ENCODE measurements around the gene SLCO3A1.

Gene SLCO3A1

DNA sequence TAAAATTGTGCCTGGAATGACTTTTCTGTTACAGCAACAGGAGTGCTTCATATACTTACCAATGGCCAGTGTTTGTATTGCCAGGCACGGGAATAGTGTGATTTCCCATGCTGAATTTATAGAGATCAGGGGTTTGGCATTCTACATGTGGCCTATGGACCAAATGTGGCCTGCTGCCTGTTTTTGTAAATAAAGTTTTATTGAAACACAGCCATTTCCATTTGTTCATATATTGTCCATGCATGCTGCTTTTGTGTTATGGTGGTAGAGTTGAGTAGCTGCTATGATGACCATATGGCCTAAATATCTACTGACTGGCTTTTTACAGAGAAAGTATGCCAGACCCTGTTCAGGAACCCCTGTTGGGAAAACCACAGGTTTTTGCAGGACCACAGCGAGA is 55.6 kb downstream of the SLCO3A1 start:
- no peak for DNase-seq (ENCODE audit: low read depth in 2 of 3, low spot score in 2 of 3)

DNA sequence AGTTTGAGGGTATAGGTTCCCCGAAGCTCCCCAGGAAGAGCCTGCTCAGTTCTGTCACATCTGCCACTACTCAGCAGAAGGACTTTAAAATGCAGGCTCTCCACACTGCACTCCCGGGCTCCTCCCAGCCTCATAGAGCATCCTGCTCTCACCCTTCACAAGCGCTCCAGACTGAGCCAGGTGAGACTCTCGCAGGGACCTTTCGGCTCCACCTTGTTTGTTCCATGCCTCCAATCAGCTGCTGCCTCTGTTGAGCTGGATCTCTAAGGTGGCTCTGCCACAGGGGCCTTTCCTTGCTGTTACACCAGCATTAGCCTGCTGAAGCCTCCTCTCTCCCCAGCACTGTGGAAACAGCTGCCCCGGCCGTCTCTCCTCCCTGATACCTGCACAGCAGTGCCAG is 56.1 kb downstream of the SLCO3A1 start:
- no peak for DNase-seq (ENCODE audit: low read depth in 2 of 3, low spot score in 2 of 3)

DNA sequence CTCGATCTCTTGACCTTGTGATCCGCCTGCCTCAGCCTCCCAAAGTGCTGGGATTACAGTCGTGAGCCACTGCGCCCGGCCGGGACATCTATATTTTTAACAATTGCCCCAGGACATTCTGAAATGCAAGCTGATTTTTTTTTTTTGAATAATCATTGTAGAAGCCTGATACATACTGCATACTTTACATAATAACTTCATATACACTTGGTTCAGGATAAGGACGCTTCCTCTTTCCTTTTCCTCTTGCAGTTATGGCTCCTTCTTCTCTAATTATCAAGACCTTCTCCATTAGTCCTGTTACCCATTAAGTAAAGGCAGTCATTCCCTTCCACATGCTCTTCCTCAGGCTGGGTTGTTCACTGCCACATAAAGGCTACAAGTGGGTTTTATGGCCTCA is 58.3 kb downstream of the SLCO3A1 start:
- DNase-seq (ENCODE audit: low read depth in 2 of 3, low spot score in 2 of 3) = no peak

DNA sequence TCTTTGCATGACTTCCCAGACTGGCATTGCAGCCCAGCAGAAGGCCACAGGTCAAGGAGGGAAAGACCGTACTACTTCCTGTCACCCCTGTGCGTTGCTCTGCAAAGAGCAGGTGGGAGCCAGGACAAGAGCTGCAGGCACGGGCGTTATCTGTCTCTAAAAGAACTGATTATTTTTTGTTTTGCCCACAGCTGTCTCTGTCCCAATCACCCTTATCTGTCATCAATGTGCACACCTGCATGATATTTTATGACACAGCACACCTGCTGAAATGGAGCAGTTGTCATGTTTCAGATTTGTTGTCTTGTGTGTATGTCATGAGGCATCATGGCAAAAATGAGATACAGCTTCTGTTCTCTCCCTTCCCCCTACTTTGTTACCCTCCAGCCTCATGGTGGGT is 58.8 kb downstream of the SLCO3A1 start:
- DNase-seq (ENCODE audit: low read depth in 2 of 3, low spot score in 2 of 3) = no peak

DNA sequence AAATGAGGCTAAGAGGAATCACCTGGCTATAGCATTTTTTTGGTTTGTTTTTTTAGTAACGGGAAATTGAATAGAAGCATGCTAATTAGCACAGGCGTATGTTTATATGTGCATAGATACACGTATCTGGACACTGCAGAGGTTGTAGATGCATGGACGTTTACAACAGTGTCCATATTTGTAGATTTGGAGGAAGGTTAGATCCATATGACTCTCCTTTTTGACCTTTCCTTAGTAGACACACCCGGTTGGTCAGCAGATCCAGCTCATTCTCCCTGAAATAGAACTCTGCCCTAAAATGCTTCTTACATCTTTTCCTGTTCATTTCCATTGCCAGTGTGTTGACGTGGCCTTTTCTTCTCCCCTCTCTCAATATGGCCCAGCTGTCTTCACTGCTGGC is 60.1 kb downstream of the SLCO3A1 start:
- no peak for DNase-seq (ENCODE audit: low read depth in 2 of 3, low spot score in 2 of 3)

DNA sequence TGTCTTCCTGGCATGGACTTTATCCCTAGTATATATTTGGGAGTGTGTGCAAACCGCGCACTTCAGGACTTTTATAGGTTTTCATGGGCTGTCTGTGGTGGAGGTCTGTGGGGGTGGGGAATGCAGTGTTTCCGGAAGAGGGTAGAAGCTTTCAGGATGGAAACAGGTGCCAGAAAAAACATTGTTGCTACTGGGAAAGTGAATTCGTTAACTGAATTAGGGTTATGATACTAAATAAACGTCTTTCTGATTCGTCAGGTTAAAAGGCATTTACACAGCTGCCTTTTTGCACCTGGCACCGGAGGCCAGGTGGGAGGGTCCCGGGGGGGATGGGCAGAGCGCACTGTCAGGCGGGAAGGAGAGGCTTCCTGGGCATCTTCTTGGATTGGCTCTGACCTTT is 62.1 kb downstream of the SLCO3A1 start:
- DNase-seq (ENCODE audit: low read depth in 2 of 3, low spot score in 2 of 3) = no peak

DNA sequence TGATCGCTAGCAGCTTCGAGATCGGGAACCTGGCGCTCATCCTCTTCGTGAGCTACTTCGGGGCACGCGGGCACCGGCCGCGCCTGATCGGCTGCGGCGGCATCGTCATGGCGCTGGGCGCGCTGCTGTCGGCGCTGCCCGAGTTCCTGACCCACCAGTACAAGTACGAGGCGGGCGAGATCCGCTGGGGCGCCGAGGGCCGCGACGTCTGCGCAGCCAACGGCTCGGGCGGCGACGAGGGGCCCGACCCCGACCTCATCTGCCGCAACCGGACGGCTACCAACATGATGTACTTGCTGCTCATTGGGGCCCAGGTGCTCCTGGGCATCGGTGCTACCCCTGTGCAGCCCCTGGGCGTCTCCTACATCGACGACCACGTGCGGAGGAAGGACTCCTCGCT is 62.5 kb downstream of the SLCO3A1 start:
- DNase-seq (ENCODE audit: low read depth in 2 of 3, low spot score in 2 of 3) = no peak

DNA sequence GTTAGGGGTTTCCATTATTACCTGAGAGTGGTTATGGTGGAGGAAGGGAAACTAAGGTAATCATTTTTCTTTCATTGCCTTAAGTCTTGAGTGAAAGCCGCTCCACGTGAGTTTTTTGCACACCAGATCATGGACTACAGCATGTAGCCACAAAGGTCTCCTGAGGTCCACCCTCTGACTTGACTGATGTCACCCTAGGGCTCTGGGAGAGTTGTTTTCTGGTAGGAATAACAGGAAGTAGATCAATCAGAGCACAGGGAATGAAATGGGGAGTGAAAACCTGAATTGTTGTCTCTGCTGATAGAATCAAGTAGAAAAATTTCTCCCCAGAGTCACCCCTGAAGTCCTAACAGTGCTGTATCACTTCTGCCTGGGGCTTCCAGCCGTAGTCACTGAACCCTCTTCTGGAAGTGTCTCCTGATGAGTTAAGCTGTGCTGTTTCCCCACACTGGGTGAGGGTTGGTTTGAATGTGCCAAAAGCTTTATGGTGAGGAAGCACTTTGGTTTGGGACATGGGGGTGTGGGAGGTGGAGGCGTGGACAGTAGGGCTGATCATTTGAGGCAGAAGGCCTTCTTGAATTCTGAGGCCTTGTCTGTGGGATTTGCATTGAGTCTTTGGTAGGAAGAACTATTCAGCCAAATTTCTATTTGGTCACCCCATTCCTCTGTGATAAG is 64.3 kb downstream of the SLCO3A1 start:
- no peak for DNase-seq (ENCODE audit: low read depth in 2 of 3, low spot score in 2 of 3)

DNA sequence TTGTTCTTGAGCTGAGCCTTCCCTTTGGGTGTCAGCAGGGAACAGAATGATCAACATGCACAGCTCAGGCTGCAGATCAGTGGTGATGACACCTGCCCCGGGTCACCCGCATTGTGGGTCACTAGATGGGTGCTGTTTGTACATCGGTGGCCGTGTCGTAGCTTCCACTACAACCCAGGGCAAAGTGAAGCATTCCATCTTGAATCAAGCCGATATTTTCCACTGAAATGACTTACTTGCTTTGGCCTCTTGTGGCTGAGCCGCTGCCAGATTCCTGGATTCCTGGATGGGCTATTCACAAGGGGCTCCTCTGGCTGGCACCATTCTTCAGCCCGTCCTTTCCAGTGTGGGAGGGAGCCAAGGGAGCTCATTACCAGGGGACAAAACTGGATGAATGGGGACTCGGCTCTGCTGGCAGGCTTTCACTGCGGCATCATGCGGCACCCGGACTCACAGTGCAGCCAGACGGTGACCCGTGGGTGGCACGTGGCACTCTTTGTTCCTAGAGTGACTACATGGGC is 65.6 kb downstream of the SLCO3A1 start:
- DNase-seq (ENCODE audit: low read depth in 2 of 3, low spot score in 2 of 3) = no peak

DNA sequence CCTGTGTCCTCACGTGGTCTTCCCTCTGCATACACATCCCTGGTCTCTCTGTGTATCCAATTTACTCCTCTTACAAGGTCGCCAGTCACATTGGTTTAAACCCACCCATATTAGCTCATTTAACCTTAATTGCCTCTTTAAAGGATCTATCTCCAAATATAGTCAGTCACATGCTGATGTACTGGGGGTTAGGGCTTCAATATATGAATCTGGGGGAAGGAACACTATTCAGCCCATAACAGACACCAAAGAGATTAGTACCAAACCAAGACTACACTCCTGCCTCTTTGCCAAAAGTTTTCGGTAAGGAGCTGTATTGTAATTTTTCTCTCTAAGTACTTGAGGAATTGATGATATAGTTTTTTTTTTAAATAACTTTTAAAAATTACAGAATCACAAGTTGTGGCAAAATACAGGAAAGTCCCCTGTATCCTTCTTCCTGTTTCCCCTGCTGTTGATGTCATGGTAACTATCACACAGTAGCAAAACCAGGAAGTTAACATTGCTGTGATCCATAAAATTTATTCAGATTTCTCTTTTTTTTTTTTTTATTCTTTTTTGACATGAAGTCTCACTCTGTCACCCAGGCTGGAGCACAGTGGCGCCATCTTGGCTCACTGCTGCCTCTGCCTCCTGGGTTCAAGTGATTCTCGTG is 67.8 kb downstream of the SLCO3A1 start:
- DNase-seq (ENCODE audit: low read depth in 2 of 3, low spot score in 2 of 3) = no peak

DNA sequence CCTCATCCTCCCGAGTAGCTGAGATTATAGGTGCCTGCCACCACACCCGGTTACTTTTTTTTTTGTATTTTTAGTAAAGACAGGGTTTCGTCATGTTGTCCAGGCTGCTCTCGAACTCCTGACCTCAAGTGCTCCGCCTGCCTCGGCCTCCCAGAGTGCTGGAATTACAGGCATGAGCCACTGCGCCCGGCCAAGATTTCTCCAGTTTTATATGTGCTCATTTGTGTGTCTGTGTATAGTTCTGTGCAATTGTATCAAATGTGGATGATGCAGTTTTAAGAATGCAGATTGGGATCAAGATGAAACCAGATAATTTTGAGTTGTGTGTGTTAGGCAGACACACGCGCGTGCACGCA is 68.3 kb downstream of the SLCO3A1 start:
- DNase-seq (ENCODE audit: low read depth in 2 of 3, low spot score in 2 of 3) = no peak

DNA sequence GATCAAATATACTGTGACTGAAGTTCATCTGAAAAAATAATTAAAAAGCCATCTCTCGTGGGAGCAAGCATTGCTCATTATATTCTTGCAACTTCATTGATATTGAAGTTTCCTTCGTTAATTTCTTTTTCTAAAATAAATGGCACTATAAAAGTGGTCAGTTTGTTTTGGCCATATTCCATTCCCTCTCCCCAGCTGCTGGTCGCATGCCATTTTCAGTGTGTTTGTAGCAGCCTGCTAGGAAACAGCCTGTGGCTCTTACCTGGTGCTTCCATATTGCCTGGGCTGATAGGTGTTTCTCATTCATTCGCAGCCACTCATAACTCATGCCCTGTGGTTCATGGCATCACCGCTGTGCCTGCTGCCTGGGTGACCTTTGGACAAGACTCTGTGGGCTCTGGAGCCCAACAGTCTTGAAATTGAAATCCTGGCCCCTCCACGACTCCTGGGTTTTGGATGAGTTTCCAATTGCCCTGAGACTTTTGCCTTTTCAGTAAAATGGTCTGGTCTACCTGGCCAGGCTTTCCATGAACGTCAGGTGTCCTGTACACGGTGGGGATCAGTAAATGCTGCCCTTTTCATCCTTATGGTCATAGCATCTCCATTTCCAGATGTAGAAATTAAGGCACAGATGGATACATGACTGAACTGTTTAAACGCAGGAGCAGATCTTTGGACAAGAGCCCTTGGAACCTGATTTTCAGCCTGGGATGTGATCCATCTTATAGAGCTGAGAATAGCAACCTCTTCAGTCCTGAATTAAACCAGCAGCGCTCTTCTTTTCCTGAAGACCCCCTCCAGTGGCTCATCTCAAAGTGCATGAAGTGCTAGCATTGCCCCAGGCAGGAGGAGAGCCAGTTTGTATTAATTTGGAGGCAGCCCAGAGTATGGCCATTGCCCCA is 69.4 kb downstream of the SLCO3A1 start:
- no peak for DNase-seq (ENCODE audit: low read depth in 2 of 3, low spot score in 2 of 3)

DNA sequence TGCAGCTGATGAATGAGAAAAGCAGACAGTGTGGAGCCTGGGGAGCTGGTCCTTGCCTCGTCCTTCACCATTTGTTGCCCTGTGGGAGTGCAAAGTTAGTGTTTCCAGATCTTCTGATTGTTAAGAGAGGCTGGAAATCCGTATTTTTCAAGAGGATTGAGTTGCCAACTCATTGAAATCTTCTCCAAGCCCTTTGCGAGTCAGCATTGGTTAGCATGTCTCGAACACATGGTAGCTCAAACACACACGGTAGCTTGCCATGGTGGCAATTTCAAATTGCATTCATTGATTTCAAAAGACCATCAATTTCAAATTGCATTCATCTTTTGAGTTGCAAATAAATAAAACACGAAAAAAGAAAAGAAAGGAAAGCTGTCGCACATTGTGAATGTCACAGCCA is 70.7 kb downstream of the SLCO3A1 start:
- DNase-seq (ENCODE audit: low read depth in 2 of 3, low spot score in 2 of 3) = no peak

DNA sequence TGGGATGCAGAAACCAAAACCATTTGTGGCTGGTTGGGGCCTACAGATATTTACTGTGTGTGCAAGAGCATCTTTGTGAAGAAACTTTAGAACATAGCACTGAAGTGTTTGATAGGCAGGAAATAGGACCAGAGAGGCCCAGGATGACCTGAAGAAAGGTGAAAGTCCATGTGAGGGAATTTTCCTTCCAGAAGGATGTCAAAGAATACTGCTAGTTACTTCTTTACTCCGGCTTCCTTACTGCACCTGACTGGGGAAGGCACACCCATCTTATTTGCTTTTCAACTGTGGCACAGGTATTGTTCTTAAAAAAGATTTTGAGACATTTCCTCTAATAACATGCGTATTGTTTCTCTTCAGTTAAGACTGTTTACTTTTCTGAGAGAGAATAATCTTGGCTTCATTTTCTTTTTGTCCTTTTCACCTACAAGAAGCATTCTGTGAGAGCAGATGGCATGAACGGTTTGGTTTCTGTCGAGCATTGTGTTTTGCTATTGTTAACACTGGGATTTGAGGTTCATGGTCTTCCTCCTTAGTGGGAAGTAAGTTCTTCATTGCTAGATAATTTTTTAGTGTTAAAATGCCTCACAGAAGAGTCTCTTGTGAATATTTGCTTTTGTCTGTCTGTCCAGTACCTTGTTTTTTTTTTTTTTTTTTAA is 71.5 kb downstream of the SLCO3A1 start:
- no peak for DNase-seq (ENCODE audit: low read depth in 2 of 3, low spot score in 2 of 3)

DNA sequence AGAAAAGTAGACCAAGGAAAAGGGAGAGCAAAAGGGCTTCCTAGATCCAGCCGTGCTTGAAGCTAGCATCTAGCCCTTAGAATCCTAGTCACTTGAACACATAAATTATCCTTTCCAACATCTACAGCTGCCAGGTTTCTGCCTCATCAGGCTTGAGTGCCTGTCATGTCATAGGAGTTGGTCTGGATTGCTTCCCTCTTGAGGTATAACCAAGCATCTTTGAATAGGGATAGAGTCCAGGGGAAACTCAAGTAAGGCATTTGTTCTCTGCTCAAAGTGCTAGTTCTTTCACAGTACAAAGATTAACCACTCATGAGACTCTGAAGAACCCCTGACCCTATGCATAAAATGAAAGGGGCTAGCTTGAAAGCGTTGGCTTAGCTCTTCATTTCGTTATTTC is 72.3 kb downstream of the SLCO3A1 start:
- no peak for DNase-seq (ENCODE audit: low read depth in 2 of 3, low spot score in 2 of 3)

DNA sequence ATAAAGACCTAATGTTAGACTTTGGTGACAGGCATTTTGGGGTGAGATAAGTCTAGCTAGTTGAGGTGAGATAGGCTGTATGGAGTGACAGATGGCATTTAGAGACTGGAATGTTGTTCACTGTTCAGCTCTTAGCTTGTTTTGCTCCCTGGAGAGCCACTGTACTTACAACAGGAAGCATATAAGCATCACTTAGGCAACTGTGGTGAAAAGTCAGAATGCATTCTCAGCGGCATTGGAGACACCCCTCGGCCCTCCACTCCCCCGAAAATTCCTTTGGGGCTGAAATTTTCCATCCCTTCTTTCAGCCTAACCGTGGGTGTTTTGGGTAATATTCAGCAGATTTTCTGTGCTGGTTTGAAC is 73.4 kb downstream of the SLCO3A1 start:
- no peak for DNase-seq (ENCODE audit: low read depth in 2 of 3, low spot score in 2 of 3)

DNA sequence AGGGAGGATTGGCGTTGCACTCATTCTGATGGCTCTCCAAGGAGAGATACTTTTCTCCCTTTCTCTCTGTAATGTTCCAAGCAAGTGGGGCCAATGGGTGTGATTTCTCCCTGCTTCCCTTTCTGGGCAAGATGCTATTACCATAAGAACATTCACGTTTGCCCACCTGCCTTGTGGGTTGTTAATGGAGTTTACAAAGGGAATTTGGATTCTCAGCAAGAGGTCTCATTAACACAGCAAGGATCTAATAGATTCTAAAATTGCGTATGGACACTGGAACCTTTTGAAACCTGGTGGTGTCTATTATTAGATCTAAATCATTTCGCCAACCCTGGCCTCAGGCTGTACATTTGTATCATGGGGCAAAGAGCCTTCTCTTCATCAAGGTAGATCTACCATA is 74.1 kb downstream of the SLCO3A1 start:
- no peak for DNase-seq (ENCODE audit: low read depth in 2 of 3, low spot score in 2 of 3)

DNA sequence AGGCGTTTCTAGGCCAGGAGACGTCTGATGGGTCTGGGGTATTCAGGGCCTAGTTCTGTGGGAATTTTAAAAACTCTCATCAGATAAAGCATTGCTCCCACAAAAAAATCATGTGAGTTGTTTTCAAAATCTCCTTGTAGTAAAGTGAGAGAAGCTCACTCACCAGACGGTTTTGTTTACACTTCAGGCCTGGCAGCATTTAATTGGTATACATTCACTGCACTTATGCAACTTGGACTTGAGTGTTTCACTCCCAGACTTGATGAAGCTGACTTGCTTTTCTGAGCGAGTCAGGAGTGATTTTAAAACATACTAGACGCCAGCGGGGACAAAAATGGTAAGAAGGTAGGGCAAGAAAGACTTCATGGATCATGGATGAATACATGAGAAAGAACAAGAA is 75.2 kb downstream of the SLCO3A1 start:
- DNase-seq (ENCODE audit: low read depth in 2 of 3, low spot score in 2 of 3) = no peak

DNA sequence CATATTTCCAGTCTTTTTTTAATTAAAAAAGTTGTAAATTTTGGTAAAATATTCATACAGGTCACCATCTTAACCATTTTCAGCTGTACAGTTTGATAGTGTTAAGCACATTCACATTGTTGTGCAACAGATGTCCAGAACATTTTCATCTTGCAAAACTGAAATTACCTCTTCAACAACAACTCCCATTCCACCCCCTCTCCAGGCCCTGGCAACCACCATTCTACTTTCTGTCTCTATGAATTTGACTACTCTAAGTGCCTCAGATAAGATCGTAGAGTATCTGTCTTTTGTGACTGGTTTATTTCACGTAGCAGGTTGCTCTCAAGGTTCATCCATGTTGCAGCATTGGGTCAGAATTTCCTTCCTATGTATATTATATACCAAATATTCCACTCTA is 76.0 kb downstream of the SLCO3A1 start:
- DNase-seq (ENCODE audit: low read depth in 2 of 3, low spot score in 2 of 3) = no peak

DNA sequence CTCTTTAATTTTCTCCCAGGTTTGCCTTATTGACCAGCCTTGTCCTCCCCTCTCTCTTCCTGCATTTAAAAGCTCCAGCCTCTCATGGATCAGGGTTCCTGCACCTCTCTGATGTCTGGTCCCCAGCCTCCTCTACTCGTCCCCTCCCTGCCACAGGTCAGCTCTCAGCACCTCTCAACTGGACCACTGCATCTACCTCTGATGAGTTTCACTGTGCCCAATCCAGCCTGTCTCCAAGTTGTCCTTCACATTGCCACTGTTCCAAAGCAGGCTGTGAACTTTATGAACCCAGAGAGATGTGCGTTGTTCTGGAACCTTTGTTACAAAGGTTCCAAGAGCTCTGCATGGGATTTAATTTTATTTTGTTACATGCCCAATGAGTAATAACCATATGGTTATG is 76.6 kb downstream of the SLCO3A1 start:
- no peak for DNase-seq (ENCODE audit: low read depth in 2 of 3, low spot score in 2 of 3)

DNA sequence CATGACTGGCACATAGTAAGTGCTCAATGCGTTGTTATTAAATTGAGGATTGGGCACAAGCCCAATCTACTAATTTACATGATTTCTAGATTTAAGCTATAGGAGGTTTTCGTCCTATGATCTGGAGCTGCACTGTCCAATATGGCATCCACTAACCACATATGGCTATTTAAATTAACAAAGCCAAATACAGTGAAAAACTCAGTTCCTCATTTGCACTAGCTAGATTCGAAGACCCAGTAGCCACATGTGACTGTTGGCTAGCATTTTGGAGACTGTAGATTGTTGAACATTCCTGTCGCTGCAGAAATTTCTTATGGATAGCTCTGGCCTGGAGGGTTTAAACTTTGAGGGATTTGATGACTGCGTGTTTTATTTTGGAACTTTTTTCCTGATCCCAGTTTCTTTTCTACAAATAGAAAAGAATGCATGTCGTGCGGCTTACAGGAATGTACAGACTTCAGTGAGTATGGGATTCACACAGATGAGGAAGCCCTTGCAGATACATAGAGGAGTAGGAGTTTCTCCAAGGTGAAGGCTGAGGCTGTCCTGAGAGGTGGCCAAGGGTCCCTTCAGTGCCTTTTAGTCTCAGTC is 82.8 kb downstream of the SLCO3A1 start:
- no peak for DNase-seq (ENCODE audit: low read depth in 2 of 3, low spot score in 2 of 3)
